Kidney (tissue), 14 donors: Measurements from ENCODE around the gene PIK3R3. TPM values are rescaled to one million over a fixed set of nuclear protein-coding genes. Genes with fewer than 3 reads are reported as not detected.

ENCODE experiments used
- DNase-seq, 5 donors: peaks; one replicate each; pipeline ENCODE4 v3.0.0-alpha.2; 2013 to 2020
- FAIRE-seq: peaks from 2 replicates; lab custom pipeline; 2012; peaks lifted over from hg19 to GRCh38; lab: Jason Lieb, UNC
- H3K27ac ChIP-seq, 2 donors: one replicate each; pipeline ENCODE4 v1.7.0; 2013; ENCODE audit warnings: low read depth in 2 of 2, low read length in 2 of 2, inconsistent platforms in 1 of 2
- H3K27me3 ChIP-seq: one replicate; pipeline ENCODE4 v1.7.1; 2013; ENCODE audit warnings: low read length, inconsistent platforms; ENCODE audit not compliant: control insufficient read depth, insufficient read depth
- H3K36me3 ChIP-seq, 3 donors: one replicate each; pipeline versions ENCODE4 v1.7.0 to v1.7.1; 2013; ENCODE audit warnings: low read length in 3 of 3, control low read depth in 1 of 3, inconsistent platforms in 1 of 3; ENCODE audit not compliant: insufficient read depth in 3 of 3, control insufficient read depth in 2 of 3
- H3K4me1 ChIP-seq, 3 donors: one replicate each; pipeline versions ENCODE4 v1.7.0 to v1.7.1; 2013; ENCODE audit warnings: low read length in 3 of 3, inconsistent platforms in 1 of 3, low read depth in 1 of 3; ENCODE audit not compliant: control insufficient read depth in 2 of 3, insufficient read depth in 2 of 3
- H3K4me3 ChIP-seq, 3 donors: one replicate each; pipeline versions ENCODE4 v1.7.0 to v1.8.1; 2013; ENCODE audit warnings: low read length in 3 of 3, control low read depth in 1 of 3, inconsistent platforms in 1 of 3
- H3K9ac ChIP-seq, 3 donors: one replicate each; pipeline versions ENCODE4 v1.7.0 to v1.7.1; 2013; ENCODE audit warnings: low read length in 3 of 3, control low read depth in 1 of 3, inconsistent platforms in 1 of 3
- H3K9me3 ChIP-seq, 3 donors: one replicate each; pipeline versions ENCODE4 v1.7.0 to v1.7.1; 2013; ENCODE audit warnings: low read length in 3 of 3, control low read depth in 1 of 3, inconsistent platforms in 1 of 3; ENCODE audit not compliant: control insufficient read depth in 2 of 3, insufficient read depth in 1 of 3
- CTCF ChIP-seq: IDR thresholded peaks from 3 replicates; pipeline ENCODE4 v1.5.1; 2012; ENCODE audit warnings: mild to moderate bottlenecking, moderate library complexity, borderline replicate concordance; ENCODE audit not compliant: insufficient read depth; ENCODE audit errors: extremely low read depth
- intact Hi-C: fragments of 100-400 bp; cut with DNase I; formaldehyde crosslinking; loops from one replicate; pipeline ENCODE4 v1.11.1; 2022
- polyA plus RNA-seq: library from polyadenylated mRNA; stranded (reverse); fragments of 350-450 nt; fragmentation: Illumina TruSeq; extraction: RNeasy Lipid Tissue Mini Kit (QIAGEN cat#74804); gene quantifications from one replicate; pipeline ENCODE4 v1.2.3, GENCODE V29; 2014; ENCODE audit warnings: low read depth, low replicate concordance; ENCODE audit not compliant: insufficient read depth
- total RNA-seq: library from RNA; stranded (reverse); fragmentation: NEBNext Ultra II Directional; extraction: Animal tissue kit (Norgen Biotek cat#: 25700); gene quantifications from one replicate; pipeline ENCODE4 v1.2.1, GENCODE V29; 2021
- donor health status: control.
- donor health status: control.
- donor health status: control.
- donor health status: control.
- donor health status: control.
- donor health status: DM: yes; HTN: yes; CAD: no.
- donor health status: Normal renal cell carcinoma (clear cell type).

Gene PIK3R3
- total and polyA plus RNA-seq, 2 donors from 2014 or later: 9.7 to 44.2 TPM

GRCh38 chr1:46175243-46175642, 42.8 kb upstream of the PIK3R3 start:
- H3K36me3 ChIP-seq: no peaks in the 10 kb centered on the region
- no peak for TF ChIP-seq CTCF
- intact Hi-C loops: no loop called here
- H3K27me3 ChIP-seq: no peaks in the 10 kb centered on the region
- H3K4me1 ChIP-seq: peaks cover 0 to 37% (median 23%) of the 10 kb centered on the region in 3 donors
- peak overlapping the region in 1 of 3 donors; percentile 71 for H3K9ac ChIP-seq
- H3K4me3 ChIP-seq: peak overlapping the region in 1 of 3 donors; percentile 6
- H3K9me3 ChIP-seq: no peaks in the 10 kb centered on the region
- H3K27ac ChIP-seq: peak overlapping the region; percentile 82 to 86
- peak in 2 of 5 donors; percentile 39 to 53 for DNase-seq
- FAIRE-seq: no peak

- H3K4me1 ChIP-seq: peaks cover 0 to 32% (median 23%) of the 10 kb centered on the region in 3 donors
Observed at GRCh38 chr1:46174448-46175231, 42.2 kb upstream of the PIK3R3 start, which contains the start of gene TSPAN1. TSS of gene TSPAN1 (plus strand) at chr1:46175087. CDS start at chr1:46181108, 6,021 bp downstream.

GRCh38 chr1:46173361-46173856, 41.0 kb upstream of the PIK3R3 start:
- intact Hi-C loops: no loop called here
- DNase-seq (peak in 3 of 5 donors; percentile 16 to 50 (median 33)), FAIRE-seq (no peak)
- Histone ChIP-seq H3K27me3 (no peaks in the 10 kb centered on the region), H3K4me3 (no peak overlapping the region), H3K9ac (no peak overlapping the region), H3K36me3 (no peaks in the 10 kb centered on the region), H3K4me1 (peaks cover 0 to 34% (median 23%) of the 10 kb centered on the region in 3 donors), H3K9me3 (no peaks in the 10 kb centered on the region), H3K27ac (peak overlapping the region in 1 of 2 donors; percentile 8)
- TF ChIP-seq CTCF: no peak

More at GRCh38 chr1:46174448-46175231, 42.2 kb upstream of the PIK3R3 start, which contains the start of gene TSPAN1:
- peak within 1 kb of the TSS; percentile 82 to 86 for H3K27ac ChIP-seq
- peak in 1 of 5 donors; percentile 73 for DNase-seq
- no peaks in the 10 kb centered on the region for H3K27me3 ChIP-seq
- FAIRE-seq: no peak
- intact Hi-C loops: no loop called here
- no peaks in the 10 kb centered on the region for H3K36me3 ChIP-seq
- H3K9ac ChIP-seq: peak within 1 kb of the TSS in 1 of 3 donors; percentile 71
- no peak for TF ChIP-seq CTCF
- H3K9me3 ChIP-seq: no peaks in the 10 kb centered on the region
- H3K4me3 ChIP-seq: peak within 1 kb of the TSS in 1 of 3 donors; percentile 6
